H1 (cell line): ENCODE measurements around the gene ARHGAP23.

ENCODE experiments used
- CTCF ChIP-seq, 3 experiments: IDR thresholded peaks; 1 replicate in 2 of 3; 2 replicates in 1 of 3; pipeline versions ENCODE4 v1.5.1 to v1.6.1; 2011; ENCODE audit warnings: low read length in 3 of 3, mild to moderate bottlenecking in 3 of 3, inconsistent platforms in 2 of 3, low read depth in 1 of 3, moderate library complexity in 1 of 3; ENCODE audit not compliant: insufficient read depth in 1 of 3; ENCODE audit errors: control extremely low read depth in 1 of 3
- E2F6 ChIP-seq: IDR thresholded peaks from 2 replicates; pipeline ENCODE4 v1.6.1; 2012; ENCODE audit warnings: inconsistent platforms
- KDM1A ChIP-seq: fragments of 200-600, 300-600 bp; sonication (generic); IDR thresholded peaks from 2 replicates; pipeline ENCODE4 v1.7.1; 2016; ENCODE audit warnings: mild to moderate bottlenecking, low read length, borderline replicate concordance
- POLR2A ChIP-seq, 2 experiments: IDR thresholded peaks; 1 replicate in 1 of 2; 2 replicates in 1 of 2; pipeline ENCODE4 v1.6.1; 2011; ENCODE audit warnings: low read depth in 2 of 2, low read length in 2 of 2, mild to moderate bottlenecking in 2 of 2; ENCODE audit errors: control extremely low read depth in 1 of 2
- RBBP5 ChIP-seq: IDR thresholded peaks from 2 replicates; pipeline ENCODE4 v1.7.1; 2012; ENCODE audit warnings: low read depth, mild to moderate bottlenecking, inconsistent platforms, low read length, moderate library complexity, borderline replicate concordance
- RFX5 ChIP-seq: IDR thresholded peaks from 2 replicates; pipeline ENCODE4 v1.6.1; 2011; ENCODE audit warnings: low read depth, low read length, improper control_type of control experiment, borderline replicate concordance
- RXRA ChIP-seq: IDR thresholded peaks from 2 replicates; pipeline ENCODE4 v1.6.1; 2011; ENCODE audit warnings: low read depth, mild to moderate bottlenecking, low read length, moderate library complexity; ENCODE audit not compliant: insufficient read depth
- SIN3A ChIP-seq, 2 experiments: IDR thresholded peaks in 1 of 2; conservative IDR thresholded peaks in 1 of 2; 2 replicates each; pipeline ENCODE4 v1.6.1; 2011 to 2012; ENCODE audit warnings: low read length in 2 of 2, improper control_type of control experiment in 1 of 2, low read depth in 1 of 2, mild to moderate bottlenecking in 1 of 2
- SUZ12 ChIP-seq: fragments of 200-600 bp; sonication (generic); IDR thresholded peaks from 2 replicates; pipeline ENCODE4 v1.6.1; 2012; ENCODE audit warnings: mild to moderate bottlenecking, inconsistent platforms, low read length, moderate library complexity, mixed read lengths
- TAF1 ChIP-seq: IDR thresholded peaks from 2 replicates; pipeline ENCODE4 v1.6.1; 2011; ENCODE audit warnings: mild to moderate bottlenecking, low read depth, low read length
- YY1 ChIP-seq: IDR thresholded peaks from 2 replicates; pipeline ENCODE4 v1.6.1; 2011; ENCODE audit warnings: low read depth, mild to moderate bottlenecking, low read length
- ZNF274 ChIP-seq: IDR thresholded peaks from 2 replicates; pipeline ENCODE4 v1.7.0; 2012; ENCODE audit warnings: low read length, borderline replicate concordance; ENCODE audit errors: extremely low read depth

- no peak for TF ChIP-seq CTCF (IDR thresholded peaks at IDR 0.05; ENCODE audit: control extremely low read depth in 1 of 3, insufficient read depth in 1 of 3, low read depth in 1 of 3, low read length in 3 of 3)
- no peak for TF ChIP-seq E2F6
- TF ChIP-seq TAF1: no peak
- no peak for TF ChIP-seq RFX5
- no peak for TF ChIP-seq KDM1A
- no peak for TF ChIP-seq RBBP5
- TF ChIP-seq RXRA: no peak
- no peak for TF ChIP-seq ZNF274
- TF ChIP-seq POLR2A (IDR thresholded peaks at IDR 0.05; ENCODE audit: control extremely low read depth in 1 of 2, low read depth in 2 of 2, low read length in 2 of 2): no peak
- no peak for TF ChIP-seq SIN3A (conservative IDR thresholded peaks at IDR 0.05 in 1 of 2, IDR thresholded peaks at IDR 0.05 in 1 of 2; ENCODE audit: low read depth in 1 of 2, low read length in 2 of 2)
- no peak for TF ChIP-seq SUZ12
- TF ChIP-seq YY1: no peak
Measured at GRCh38 chr17:38453951-38454421, 25.7 kb downstream of the ARHGAP23 start.
